ENCODE measurements around the gene SMYD3. TPM values are rescaled to one million over a fixed set of nuclear protein-coding genes. Genes with fewer than 3 reads are reported as not detected.

Gene SMYD3
- total and polyA plus RNA-seq, 9 donors, result 8.0 to 13.9 (median 9.6) TPM

DNA sequence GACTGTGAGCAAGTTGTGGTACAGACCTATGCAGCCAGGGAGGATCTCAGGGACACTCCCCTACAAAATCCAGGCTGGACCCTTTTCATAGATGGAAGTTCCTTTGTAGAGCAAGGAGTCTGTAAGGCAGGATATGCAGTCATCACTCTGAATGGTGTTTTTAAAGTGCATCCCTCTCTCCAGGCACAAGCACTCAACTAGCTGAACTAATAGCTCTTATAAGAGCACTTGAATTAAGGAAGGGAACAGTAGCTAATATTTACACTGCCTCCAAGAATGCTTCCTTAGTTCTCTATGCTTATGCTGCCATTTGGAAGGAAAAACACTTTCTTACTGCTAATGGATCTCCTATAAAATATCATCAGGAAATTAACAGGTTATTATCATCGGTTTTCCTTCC lies 27.0 kb upstream of the SMYD3 start:
- Histone ChIP-seq H3K27ac (ENCODE audit: low read length) (no peak overlapping the region), H3K36me3 (ENCODE audit: control insufficient read depth, insufficient read depth, low read length) (no peaks in the 10 kb centered on the region), H3K9me3 (replicated peaks; ENCODE audit: control insufficient read depth, low read depth, low read length) (peaks cover 8% of the 10 kb centered on the region), H3K27me3 (ENCODE audit: control insufficient read depth, insufficient read depth, low read length) (no peaks in the 10 kb centered on the region), H3K4me3 (ENCODE audit: low read length) (no peak overlapping the region), H3K4me1 (ENCODE audit: control insufficient read depth, insufficient read depth, low read length) (no peaks in the 10 kb centered on the region)
- no CpG with 5 or more reads among the region's 1 CpG for WGBS (ENCODE audit: insufficient coverage)
- DNase-seq, result no peak

GRCh38 chr1:246533371-246533905 lies 26.4 kb upstream of the SMYD3 start:
- DNase-seq, result no peak
- no peak overlapping the region for H3K4me3 ChIP-seq (ENCODE audit: low read length)
- no peaks in the 10 kb centered on the region for H3K36me3 ChIP-seq (ENCODE audit: control insufficient read depth, insufficient read depth, low read length)
- no peak overlapping the region for H3K27ac ChIP-seq (ENCODE audit: low read length)
- no peaks in the 10 kb centered on the region for H3K4me1 ChIP-seq (ENCODE audit: control insufficient read depth, insufficient read depth, low read length)
- H3K9me3 ChIP-seq (replicated peaks; ENCODE audit: control insufficient read depth, low read depth, low read length), result peaks cover 8% of the 10 kb centered on the region
- no CpG with 5 or more reads among the region's 2 CpGs for WGBS (ENCODE audit: insufficient coverage)
- no peaks in the 10 kb centered on the region for H3K27me3 ChIP-seq (ENCODE audit: control insufficient read depth, insufficient read depth, low read length)

DNA sequence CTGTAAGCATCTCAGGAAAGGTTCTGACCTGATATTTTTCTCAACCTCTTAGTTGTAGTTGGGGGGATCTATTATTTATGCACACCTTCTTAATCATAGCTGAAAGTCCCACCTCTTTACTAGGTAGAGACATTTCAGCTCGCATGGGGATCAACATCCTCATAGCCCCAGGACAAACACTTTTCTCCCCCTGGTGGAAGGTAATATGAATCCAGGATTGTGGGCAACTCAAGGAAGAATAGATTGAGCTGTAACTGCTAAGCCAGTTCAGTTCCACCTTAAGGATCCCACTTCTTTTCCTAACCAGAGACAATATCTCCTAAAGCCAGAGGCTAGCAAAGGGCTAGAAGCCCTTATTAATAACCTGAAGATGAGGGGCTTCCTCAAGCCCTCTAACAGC lies 25.4 kb upstream of the SMYD3 start:
- Histone ChIP-seq H3K9me3 (replicated peaks; ENCODE audit: control insufficient read depth, low read depth, low read length) (peaks cover 8% of the 10 kb centered on the region), H3K27ac (ENCODE audit: low read length) (no peak overlapping the region), H3K4me3 (ENCODE audit: low read length) (no peak overlapping the region), H3K27me3 (ENCODE audit: control insufficient read depth, insufficient read depth, low read length) (no peaks in the 10 kb centered on the region), H3K36me3 (ENCODE audit: control insufficient read depth, insufficient read depth, low read length) (no peaks in the 10 kb centered on the region), H3K4me1 (ENCODE audit: control insufficient read depth, insufficient read depth, low read length) (no peaks in the 10 kb centered on the region)
- no peak for DNase-seq
- no CpG with 5 or more reads among the region's 1 CpG for WGBS (ENCODE audit: insufficient coverage)

DNA sequence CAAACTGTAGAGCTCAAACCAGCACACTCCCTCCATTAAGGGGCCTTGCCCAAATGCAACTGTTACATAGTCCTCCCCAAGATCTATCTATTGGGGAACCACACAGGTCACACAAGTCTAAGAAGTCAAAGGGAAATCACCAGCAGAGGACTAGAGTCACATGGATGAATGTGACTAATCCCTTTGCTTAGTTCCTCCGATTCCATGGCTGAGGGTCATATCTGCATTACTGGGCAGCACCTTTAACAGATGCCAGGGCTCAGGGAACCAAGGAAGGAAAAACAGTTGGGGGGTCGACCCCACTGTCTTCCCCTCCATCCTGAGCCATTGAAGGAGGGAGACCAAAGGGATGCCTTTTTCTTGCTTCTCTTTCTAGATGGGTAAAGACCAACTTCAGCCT lies 23.4 kb upstream of the SMYD3 start:
- DNase-seq, result no peak
- Histone ChIP-seq H3K27me3 (ENCODE audit: control insufficient read depth, insufficient read depth, low read length) (no peaks in the 10 kb centered on the region), H3K4me3 (ENCODE audit: low read length) (no peak overlapping the region), H3K4me1 (ENCODE audit: control insufficient read depth, insufficient read depth, low read length) (no peaks in the 10 kb centered on the region), H3K27ac (ENCODE audit: low read length) (no peak overlapping the region), H3K9me3 (replicated peaks; ENCODE audit: control insufficient read depth, low read depth, low read length) (peaks cover 8% of the 10 kb centered on the region), H3K36me3 (ENCODE audit: control insufficient read depth, insufficient read depth, low read length) (no peaks in the 10 kb centered on the region)
- 0% methylated on average over 1 of the region's 2 CpGs for WGBS (ENCODE audit: insufficient coverage)

GRCh38 chr1:246528933-246529731 lies 22.1 kb upstream of the SMYD3 start:
- Histone ChIP-seq H3K4me1 (ENCODE audit: control insufficient read depth, insufficient read depth, low read length) (no peaks in the 10 kb centered on the region), H3K9me3 (replicated peaks; ENCODE audit: control insufficient read depth, low read depth, low read length) (peaks cover 8% of the 10 kb centered on the region), H3K27ac (ENCODE audit: low read length) (no peak overlapping the region), H3K27me3 (ENCODE audit: control insufficient read depth, insufficient read depth, low read length) (no peaks in the 10 kb centered on the region), H3K36me3 (ENCODE audit: control insufficient read depth, insufficient read depth, low read length) (no peaks in the 10 kb centered on the region), H3K4me3 (ENCODE audit: low read length) (no peak overlapping the region)
- WGBS (ENCODE audit: insufficient coverage), result 56% methylated on average over 5 of the region's 8 CpGs
- DNase-seq, result no peak

- WGBS (ENCODE audit: insufficient coverage), result 40% methylated on average over 5 of the region's 5 CpGs
- no peak overlapping the region for H3K27ac ChIP-seq (ENCODE audit: low read length)
- DNase-seq, result no peak
- H3K36me3 ChIP-seq (ENCODE audit: control insufficient read depth, insufficient read depth, low read length), result no peaks in the 10 kb centered on the region
- H3K4me3 ChIP-seq (ENCODE audit: low read length), result no peak overlapping the region
- H3K27me3 ChIP-seq (ENCODE audit: control insufficient read depth, insufficient read depth, low read length), result no peaks in the 10 kb centered on the region
- no peaks in the 10 kb centered on the region for H3K4me1 ChIP-seq (ENCODE audit: control insufficient read depth, insufficient read depth, low read length)
- peaks cover 8% of the 10 kb centered on the region for H3K9me3 ChIP-seq (replicated peaks; ENCODE audit: control insufficient read depth, low read depth, low read length)
These were observed 20.5 kb upstream of the SMYD3 start for GRCh38 chr1:246527402-246528088.

DNA sequence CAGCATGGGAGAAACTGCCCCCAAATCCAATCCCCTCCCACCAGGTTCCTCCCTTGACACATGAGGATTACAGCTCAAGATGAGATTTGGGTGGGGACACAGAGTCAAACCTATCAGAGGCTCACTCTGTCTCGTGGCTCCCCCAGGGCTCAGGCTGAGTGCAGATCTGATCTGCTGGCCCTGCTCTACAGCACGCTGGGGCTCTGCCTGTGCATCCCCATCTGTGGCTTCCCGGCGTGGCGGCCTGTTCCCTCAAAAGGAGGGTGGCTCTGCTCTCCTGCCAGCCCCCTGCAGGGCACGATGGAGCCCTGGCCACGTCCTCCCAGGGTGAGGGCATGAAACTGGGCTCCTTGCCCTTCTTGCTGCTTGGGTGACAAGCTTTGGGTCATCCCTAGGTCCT lies 19.8 kb upstream of the SMYD3 start:
- no peak for DNase-seq
- Histone ChIP-seq H3K4me3 (ENCODE audit: low read length) (no peak overlapping the region), H3K27me3 (ENCODE audit: control insufficient read depth, insufficient read depth, low read length) (no peaks in the 10 kb centered on the region), H3K4me1 (ENCODE audit: control insufficient read depth, insufficient read depth, low read length) (no peaks in the 10 kb centered on the region), H3K9me3 (replicated peaks; ENCODE audit: control insufficient read depth, low read depth, low read length) (peaks cover 8% of the 10 kb centered on the region), H3K36me3 (ENCODE audit: control insufficient read depth, insufficient read depth, low read length) (no peaks in the 10 kb centered on the region), H3K27ac (ENCODE audit: low read length) (no peak overlapping the region)
- WGBS (ENCODE audit: insufficient coverage), result 76% methylated on average over 7 of the region's 7 CpGs

DNA sequence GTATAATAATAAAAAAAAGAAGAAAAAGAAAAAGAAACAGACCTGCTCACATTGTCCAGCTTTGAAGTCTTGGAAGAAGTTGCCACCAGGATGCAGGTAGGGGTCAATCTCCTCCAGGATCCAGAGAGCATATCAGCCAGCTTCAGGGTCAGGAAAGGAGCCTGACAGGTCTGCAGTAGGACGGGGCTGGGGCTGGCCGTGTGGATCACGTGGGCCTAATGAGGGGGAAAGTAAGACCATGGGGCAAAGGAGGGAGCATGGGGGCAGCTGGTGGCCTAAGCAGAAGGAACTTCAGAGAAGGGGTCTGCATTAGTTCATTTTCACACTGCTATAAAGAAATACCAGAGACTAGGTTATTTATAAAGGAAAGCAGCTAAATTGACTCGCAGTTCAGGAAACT lies 19.3 kb upstream of the SMYD3 start:
- H3K9me3 ChIP-seq (replicated peaks; ENCODE audit: control insufficient read depth, low read depth, low read length), result peaks cover 8% of the 10 kb centered on the region
- no peak for DNase-seq
- no peak overlapping the region for H3K4me3 ChIP-seq (ENCODE audit: low read length)
- H3K27me3 ChIP-seq (ENCODE audit: control insufficient read depth, insufficient read depth, low read length), result no peaks in the 10 kb centered on the region
- no CpG with 5 or more reads among the region's 4 CpGs for WGBS (ENCODE audit: insufficient coverage)
- no peaks in the 10 kb centered on the region for H3K36me3 ChIP-seq (ENCODE audit: control insufficient read depth, insufficient read depth, low read length)
- no peaks in the 10 kb centered on the region for H3K4me1 ChIP-seq (ENCODE audit: control insufficient read depth, insufficient read depth, low read length)
- H3K27ac ChIP-seq (ENCODE audit: low read length), result no peak overlapping the region

- no peaks in the 10 kb centered on the region for H3K27me3 ChIP-seq (ENCODE audit: control insufficient read depth, insufficient read depth, low read length)
- H3K9me3 ChIP-seq (replicated peaks; ENCODE audit: control insufficient read depth, low read depth, low read length), result peaks cover 14% of the 10 kb centered on the region
- no peaks in the 10 kb centered on the region for H3K36me3 ChIP-seq (ENCODE audit: control insufficient read depth, insufficient read depth, low read length)
- H3K27ac ChIP-seq (ENCODE audit: low read length), result no peak overlapping the region
- no peak overlapping the region for H3K4me3 ChIP-seq (ENCODE audit: low read length)
- no peak for DNase-seq
- WGBS (ENCODE audit: insufficient coverage), result no CpG with 5 or more reads among the region's 1 CpG
- no peaks in the 10 kb centered on the region for H3K4me1 ChIP-seq (ENCODE audit: control insufficient read depth, insufficient read depth, low read length)
These were observed 12.4 kb upstream of the SMYD3 start for GRCh38 chr1:246519514-246519913.

GRCh38 chr1:246518456-246519205 lies 11.6 kb upstream of the SMYD3 start:
- WGBS (ENCODE audit: insufficient coverage), result 86% methylated on average over 17 of the region's 17 CpGs
- no peak for DNase-seq
- H3K4me1 ChIP-seq (ENCODE audit: control insufficient read depth, insufficient read depth, low read length), result no peaks in the 10 kb centered on the region
- no peak overlapping the region for H3K27ac ChIP-seq (ENCODE audit: low read length)
- no peaks in the 10 kb centered on the region for H3K36me3 ChIP-seq (ENCODE audit: control insufficient read depth, insufficient read depth, low read length)
- no peaks in the 10 kb centered on the region for H3K27me3 ChIP-seq (ENCODE audit: control insufficient read depth, insufficient read depth, low read length)
- no peak overlapping the region for H3K4me3 ChIP-seq (ENCODE audit: low read length)
- peaks cover 14% of the 10 kb centered on the region for H3K9me3 ChIP-seq (replicated peaks; ENCODE audit: control insufficient read depth, low read depth, low read length)
